ENCODE results near the gene COL23A1.

The COL23A1 gene

GRCh38 chr5:178381206-178381605, 209.0 kb downstream of the COL23A1 start:
- in situ Hi-C loops (cut with MboI; ENCODE audit: low pct_unique_long_range_greater_than_20kb, low sequenced_read_pairs, unreplicated experiment), result no loop called here
- no peak for DNase-seq (ENCODE audit: low spot score)
- no peak for TF ChIP-seq CTCF (IDR thresholded peaks at IDR 0.05; ENCODE audit: extremely low read depth, insufficient read depth, missing control alignments)

DNA sequence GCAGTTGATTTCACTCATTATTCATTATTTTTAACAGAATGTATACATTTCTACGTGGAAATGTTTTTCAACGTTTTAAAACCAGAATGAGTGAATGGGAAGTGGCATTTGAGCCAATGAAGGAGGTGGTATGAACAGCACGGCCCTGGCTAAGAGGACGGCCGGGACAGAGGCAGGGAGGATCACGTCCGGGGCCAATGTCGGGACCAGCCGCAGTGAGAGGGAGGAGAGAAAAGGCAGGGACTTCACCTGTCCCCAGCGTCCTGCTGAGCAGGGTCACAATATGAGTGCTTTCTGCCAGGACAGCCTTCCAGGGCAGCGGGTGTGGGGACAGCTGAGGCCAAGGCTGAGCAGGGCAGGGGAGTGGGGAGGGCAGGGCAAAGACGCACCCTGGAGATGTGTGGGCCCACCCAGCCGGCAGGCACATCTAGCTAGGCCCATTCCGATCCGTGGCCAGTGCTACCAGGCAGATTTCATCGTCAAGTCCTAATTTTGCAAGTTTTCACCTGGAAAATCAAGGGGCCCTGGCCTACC, 209.6 kb downstream of the COL23A1 start:
- in situ Hi-C loops (cut with MboI; ENCODE audit: low pct_unique_long_range_greater_than_20kb, low sequenced_read_pairs, unreplicated experiment), result no loop called here
- TF ChIP-seq CTCF (IDR thresholded peaks at IDR 0.05; ENCODE audit: extremely low read depth, insufficient read depth, missing control alignments), result no peak
- no peak for DNase-seq (ENCODE audit: low spot score)

- no peak for DNase-seq (ENCODE audit: low spot score)
- in situ Hi-C loops (cut with MboI; ENCODE audit: low pct_unique_long_range_greater_than_20kb, low sequenced_read_pairs, unreplicated experiment), result no loop called here
- TF ChIP-seq CTCF (IDR thresholded peaks at IDR 0.05; ENCODE audit: extremely low read depth, insufficient read depth, missing control alignments), result no peak
Observed at GRCh38 chr5:178380086-178380485, 210.1 kb downstream of the COL23A1 start.

DNA sequence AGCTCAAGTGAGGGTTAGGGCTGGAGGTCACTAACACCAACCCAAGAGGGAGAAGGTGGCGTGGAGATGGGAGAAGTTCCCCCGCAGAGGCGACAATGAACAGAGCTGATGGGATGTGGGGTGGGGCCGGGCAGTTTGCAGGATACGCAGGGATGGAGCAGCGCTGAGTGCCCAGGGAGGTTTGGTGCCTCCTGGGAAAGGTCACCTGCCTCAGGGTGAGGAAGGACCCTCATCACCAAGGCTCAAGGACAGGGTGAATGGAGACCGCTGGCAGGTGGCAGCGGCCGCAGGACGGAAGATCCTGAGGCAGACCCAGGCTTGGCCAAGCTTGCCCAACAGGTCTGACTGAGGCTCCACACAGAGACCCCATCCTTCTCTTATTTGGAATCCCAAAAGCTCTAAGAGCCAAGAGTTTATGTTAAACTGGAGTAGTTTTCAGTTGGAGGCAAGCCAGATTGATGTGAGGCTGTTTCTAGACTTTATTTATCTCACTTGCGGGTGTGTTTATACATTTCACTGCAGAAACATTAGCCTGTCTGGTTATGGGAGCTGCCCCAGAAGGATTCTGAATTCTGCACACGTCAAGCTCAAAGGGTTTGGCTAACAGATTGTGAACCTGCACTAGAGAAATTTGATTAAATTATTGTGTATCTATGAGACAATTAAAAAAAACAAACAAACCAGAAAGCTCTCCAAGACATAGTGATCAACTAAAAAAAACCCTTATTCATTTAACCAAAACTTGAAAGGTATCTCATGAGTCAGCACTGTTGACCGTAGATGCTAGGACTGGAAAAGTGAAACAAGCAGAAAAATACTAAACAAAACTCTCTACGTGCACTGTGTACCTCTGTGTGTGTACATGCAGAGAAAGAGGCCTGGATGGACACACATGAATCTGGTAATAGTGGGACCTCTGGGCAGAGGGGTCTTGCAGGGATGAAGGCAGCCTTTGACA, 211.4 kb downstream of the COL23A1 start:
- no peak for DNase-seq (ENCODE audit: low spot score)
- in situ Hi-C loops (cut with MboI; ENCODE audit: low pct_unique_long_range_greater_than_20kb, low sequenced_read_pairs, unreplicated experiment), result no loop called here
- no peak for TF ChIP-seq CTCF (IDR thresholded peaks at IDR 0.05; ENCODE audit: extremely low read depth, insufficient read depth, missing control alignments)

- no peak for TF ChIP-seq CTCF (IDR thresholded peaks at IDR 0.05; ENCODE audit: extremely low read depth, insufficient read depth, missing control alignments)
- no peak for DNase-seq (ENCODE audit: low spot score)
- in situ Hi-C loops (cut with MboI; ENCODE audit: low pct_unique_long_range_greater_than_20kb, low sequenced_read_pairs, unreplicated experiment), result no loop called here
Observed at GRCh38 chr5:178377583-178378270, 212.5 kb downstream of the COL23A1 start.

DNA sequence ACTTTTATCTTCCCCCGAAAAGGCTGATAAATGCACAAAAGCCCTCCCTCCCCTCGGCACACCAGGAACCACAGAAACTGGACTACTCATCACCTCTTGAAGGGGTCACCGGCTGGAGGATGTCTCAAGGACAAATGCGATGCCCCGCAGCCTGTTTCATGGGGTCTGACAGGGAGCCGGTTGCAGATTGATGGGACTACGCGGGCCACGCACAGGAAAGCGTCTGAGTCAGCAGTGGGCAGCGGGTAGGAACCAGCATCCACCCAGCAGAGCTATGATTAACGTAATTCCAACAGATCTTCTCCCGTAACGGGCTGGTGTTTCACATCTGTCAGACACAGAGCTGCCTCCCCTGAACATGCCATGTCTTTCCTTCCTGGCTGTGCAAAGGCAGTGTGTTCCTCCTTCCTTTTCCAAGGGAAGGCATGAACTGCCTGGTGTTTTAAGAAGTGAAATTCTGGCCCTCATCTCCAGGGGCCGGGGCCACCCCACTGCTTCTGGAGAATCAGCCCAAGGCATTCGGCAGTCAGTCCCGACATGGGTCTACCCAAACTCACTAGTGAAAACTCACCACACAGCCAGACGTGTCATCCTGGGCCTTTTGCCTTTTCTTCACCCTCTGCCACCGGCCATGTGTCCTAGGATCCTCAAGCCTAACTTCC, 213.1 kb downstream of the COL23A1 start:
- in situ Hi-C loops (cut with MboI; ENCODE audit: low pct_unique_long_range_greater_than_20kb, low sequenced_read_pairs, unreplicated experiment), result no loop called here
- no peak for DNase-seq (ENCODE audit: low spot score)
- no peak for TF ChIP-seq CTCF (IDR thresholded peaks at IDR 0.05; ENCODE audit: extremely low read depth, insufficient read depth, missing control alignments)

All from GM13977 (cell line).